ENCODE data around the gene ADAMTSL2.

Gene ADAMTSL2

DNA sequence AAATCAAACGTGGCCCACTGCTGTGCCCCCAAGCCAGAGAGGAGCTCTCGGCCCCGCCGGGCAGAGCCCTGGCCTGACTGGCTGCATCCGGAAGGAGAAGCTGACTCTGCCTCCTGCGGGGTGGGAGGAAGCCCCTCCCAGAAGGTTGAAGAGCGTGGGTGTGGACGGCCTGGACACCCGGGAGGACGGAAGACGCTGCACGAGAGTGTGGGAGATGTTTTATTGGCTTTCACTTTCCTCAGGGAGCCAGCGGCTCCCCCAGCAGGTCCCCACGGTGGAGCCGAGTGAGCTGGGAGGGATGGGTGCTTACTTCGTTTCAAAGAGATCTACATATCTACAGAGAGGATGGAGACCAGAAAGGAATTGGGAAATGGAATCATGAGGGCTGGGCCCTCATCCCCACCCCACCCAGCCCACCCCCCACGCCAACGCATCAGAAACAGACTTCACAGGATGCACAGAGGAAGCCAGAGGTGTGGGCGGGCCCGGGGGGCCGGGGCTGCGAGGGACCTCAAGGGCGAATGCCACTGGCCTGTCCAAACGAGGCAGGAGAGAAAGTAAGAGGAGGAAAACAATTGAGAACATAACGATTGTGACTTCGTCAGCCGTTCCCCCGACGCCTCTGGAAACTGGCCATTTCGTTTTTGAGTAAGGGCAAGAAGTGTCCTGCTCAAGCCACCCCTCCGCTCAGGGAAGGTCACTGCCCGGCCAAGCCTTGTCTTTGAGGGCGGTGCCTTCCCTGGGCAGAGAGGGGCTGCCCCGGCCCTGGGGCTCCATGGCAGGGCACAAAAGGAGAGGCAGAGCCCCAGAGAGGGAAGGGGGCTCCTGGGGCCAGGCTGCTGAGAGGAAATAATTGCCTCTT, 42.6 kb downstream of the ADAMTSL2 start:
- DNase-seq: no peak

- no peak for DNase-seq
These were observed 43.2 kb downstream of the ADAMTSL2 start for GRCh38 chr9:133577737-133578112.

GRCh38 chr9:133578524-133579441, 44.3 kb downstream of the ADAMTSL2 start:
- no peak for DNase-seq

- no peak for DNase-seq
These were observed 45.3 kb downstream of the ADAMTSL2 start for GRCh38 chr9:133579601-133580418.

GRCh38 chr9:133580419-133580738, 45.9 kb downstream of the ADAMTSL2 start:
- no peak for DNase-seq

- no peak for DNase-seq
These were observed 46.5 kb downstream of the ADAMTSL2 start for GRCh38 chr9:133581011-133581410.

DNA sequence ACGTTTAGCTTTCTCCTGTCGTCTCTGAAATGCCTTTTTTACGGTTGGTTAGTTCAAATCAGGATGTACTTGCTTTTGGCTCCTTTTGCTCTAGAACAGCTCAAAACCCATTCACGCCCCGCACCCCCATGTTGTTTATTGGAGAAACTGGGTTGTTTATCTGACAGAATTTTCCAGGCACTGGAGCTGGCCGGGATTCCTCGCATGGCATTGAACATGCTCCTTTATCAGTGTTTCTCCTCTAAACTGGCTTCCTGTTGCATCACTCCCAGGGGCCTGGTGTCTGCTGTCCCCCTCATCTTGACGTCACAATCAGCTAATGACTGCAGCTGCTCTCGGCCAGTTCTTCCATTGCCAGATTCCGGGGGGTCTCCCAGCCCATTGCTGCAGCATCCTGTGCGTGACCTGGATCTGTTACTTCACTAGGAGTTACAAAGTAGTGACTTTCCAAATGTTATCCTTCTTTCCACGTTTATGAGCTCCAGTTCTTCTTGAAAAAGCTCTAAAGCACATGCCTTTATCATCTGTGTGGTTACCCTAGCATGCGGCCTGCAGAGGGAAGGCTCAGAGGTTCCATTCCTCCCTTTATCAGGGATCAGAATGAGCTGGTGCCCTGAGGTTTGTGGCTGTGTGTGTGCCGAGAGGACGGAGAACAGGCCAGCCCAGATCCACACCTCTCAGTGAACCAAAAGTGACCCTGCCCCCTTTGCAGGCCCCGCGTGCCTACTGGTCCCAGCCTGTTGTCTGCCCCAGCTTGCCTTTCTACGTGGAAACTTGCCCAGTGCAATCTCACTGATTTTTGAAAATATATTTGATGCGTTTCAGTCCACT, 47.2 kb downstream of the ADAMTSL2 start:
- DNase-seq: no peak

- no peak for DNase-seq
These were observed 48.1 kb downstream of the ADAMTSL2 start for GRCh38 chr9:133582501-133583045.

GRCh38 chr9:133583111-133583510, 48.6 kb downstream of the ADAMTSL2 start:
- no peak for DNase-seq

DNA sequence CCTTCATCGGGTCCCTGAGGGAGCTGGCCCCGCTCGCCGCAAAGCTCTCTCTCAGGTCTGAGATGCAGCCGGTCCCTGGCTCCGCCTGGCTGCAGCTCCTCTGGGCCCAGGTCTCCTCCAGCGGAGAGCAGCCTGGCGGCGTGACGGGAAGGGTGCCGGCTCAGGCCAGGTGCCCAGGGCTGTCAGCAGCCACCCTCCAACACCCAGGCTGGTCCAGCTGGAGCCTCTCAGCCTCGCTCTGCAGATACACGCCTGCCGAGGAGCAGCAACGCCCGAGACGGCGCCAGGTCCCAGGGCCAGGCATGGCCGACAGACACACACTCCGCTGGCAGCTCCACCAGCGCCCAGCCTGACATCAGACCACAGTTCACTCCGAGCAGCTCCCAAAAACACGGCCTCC, 49.1 kb downstream of the ADAMTSL2 start:
- DNase-seq: no peak

DNA sequence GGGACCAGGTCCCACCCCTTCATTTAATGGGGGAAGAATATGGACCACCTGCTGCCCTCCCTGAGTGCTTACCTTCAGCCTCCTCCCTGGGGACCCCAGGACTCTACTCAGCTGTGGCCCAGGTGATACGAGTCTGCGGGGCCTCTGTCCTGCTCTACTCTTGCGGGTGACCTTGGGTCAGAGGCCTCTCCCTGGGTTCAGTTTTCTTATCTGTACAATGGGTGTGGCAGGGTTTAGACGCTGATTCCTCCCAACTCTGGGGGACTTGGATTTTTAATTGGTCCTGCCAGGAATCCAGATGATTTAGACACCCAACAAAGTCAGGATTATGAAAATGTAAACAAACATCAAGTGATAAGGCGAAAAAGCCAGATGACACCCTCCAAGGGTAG, 49.7 kb downstream of the ADAMTSL2 start:
- DNase-seq: no peak

GRCh38 chr9:133584559-133585476, 50.3 kb downstream of the ADAMTSL2 start:
- DNase-seq: no peak

DNA sequence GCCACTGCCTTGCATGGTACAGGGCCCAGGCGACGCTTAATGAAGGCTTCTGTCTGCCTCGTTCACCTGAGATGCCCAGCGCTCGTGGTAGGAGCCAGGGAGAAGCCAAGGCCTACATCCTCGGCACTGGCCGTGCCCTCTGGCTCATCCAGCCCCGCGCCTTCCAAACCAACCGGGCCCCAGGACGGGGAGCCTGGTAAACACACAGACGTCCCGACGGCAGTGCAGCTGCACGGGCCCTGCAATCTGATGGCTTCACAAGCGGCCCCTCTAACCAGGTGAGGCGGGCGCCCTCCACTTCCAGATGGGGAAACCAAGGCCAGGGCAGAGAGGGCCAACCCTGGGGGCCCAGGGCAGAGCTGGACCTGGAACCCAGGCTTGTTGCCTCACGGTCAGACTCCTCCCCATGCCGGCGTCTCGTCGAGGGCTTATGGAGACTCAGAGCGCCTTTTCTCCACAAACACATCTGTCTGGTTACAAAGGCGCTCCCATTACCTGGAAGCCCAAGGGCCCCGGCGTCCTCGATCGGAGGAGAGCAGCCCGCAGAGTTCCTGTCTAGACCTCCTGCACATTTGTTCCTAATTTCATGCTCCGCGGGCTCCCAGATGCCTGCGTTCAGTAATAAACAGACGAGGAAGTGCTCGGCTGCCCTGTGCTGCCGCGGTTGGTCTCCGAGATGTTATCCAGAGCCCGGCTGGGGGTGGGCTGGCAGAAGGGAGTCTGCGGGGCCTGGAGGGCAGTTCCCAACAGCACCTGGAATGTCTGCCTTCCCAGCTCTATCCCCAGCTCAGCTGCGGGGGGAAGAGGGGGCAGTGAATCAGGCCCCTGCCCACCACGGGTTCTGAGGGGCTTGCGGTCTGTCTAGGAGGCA, 51.2 kb downstream of the ADAMTSL2 start:
- no peak for DNase-seq

DNA sequence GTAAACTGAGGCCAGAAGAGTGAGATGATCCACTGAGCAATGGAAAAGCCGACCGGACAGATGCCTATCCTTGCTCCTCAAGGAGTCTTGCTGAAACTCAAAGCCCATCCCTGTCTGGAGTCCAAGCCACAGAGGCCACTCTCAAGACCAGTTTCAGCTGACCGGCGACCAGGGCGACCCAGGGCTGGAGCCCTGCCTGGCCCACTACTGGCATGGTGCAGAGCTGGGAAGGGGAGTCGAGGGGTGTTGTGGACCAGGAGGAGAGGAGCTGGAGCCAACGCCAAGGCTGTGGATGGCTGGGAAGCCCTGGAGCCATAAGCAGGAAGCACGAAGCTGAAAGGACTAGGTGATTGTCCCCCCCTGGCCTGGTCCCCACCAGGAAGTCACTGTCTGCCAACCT, 52.5 kb downstream of the ADAMTSL2 start:
- DNase-seq: no peak

DNA sequence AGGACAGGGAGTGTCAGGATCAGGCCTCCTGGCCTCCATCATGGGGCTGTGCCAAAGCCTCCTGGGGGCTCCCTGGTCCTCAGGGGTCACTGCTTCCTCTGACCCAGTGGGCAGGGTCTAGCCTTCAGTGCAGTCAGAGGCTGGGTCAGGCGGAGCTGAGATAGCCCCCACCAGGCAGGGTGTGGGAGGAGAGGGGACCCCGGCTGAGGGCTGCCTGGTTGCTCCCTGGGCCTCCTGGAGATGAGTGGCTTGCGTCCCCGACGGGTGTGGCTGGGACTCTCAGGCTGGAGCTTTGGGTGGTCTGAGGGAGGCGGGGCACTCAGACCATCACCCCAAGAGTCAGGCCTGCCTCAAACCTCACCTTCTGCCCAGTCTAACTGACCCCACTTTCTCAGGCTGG, 53.0 kb downstream of the ADAMTSL2 start:
- no peak for DNase-seq

GRCh38 chr9:133589454-133590227, 55.1 kb downstream of the ADAMTSL2 start:
- DNase-seq: peak; percentile 84

DNA sequence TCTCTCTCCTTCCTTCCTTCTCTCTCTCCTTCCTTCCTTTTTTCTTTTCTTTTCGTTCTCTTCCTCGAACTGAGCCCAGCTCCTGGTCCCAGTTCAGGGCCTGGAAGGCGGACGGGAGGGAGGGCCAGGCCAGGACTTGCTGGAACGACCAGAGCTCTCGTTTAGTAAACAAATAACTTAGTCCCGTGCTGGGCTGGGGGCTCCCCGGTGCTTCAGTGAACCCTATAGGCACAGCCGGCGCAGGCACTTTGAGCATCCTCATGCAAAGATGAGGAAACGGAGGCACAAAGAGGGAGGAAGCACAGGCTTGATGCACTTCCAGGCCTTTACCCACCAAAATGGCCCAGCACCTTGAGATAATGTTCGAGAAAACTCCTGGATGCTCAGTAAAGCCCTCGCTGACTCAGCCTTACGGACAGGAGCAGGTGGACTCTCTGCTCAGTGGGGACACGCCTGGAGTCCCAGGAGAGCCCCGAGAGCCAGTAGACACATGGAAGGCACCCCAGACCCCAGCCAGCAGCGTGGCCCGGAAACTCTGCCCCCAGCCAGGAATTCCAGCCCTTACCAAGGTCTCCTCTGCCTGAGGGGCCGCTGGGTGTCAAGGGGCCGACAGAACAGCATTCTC, 55.8 kb downstream of the ADAMTSL2 start:
- DNase-seq: no peak

DNA sequence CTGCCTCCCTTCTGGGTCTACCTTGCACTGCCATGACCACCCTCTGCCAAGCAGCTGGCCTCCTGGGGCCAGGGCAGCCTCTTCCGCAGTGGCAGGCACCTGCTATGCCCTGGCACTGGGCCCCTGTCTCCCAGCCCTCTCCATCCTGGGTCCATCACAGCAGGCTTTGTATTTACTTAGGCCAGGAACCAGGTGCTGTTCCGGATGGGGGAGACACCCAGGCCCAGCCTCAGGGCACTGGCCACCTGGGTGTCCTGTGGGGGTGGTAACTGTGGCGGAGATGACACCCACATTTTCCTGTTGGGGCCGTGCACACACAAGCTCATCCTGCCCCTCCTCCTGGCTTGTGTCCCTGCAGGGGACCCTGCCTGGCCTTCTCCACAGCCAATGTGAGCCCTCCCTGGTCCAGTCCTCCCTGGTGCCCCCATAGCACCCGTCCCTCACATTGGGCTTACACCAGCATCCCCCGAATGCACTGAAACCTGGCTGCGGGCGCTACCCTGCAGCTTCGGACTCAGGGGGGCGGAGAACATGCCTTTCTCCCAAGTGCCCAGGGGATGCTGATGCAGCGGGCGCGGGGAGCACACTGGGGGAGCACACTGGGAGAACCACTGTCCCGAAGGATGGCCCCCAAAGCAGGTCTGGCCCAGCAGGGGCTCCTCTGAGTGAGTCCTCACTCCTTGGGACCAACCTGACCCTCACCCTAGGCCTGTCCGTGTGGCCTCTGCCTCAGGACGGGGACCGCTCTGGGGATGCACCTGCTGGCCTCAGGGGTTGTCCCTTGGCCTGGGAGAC, 56.8 kb downstream of the ADAMTSL2 start:
- no peak for DNase-seq
